HEK293 (cell line): Measurements from ENCODE around the gene RXYLT1.

Experiments used
- FEZF1 ChIP-seq: fragments of 450-650 bp; formaldehyde crosslinking; IDR thresholded peaks from 2 replicates; pipeline ENCODE4 v1.5.1; 2016; ENCODE audit warnings: missing biosample characterization, missing genetic modification characterization
- HOXC10 ChIP-seq: sonication (generic); formaldehyde crosslinking; IDR thresholded peaks from 2 replicates; pipeline ENCODE4 v1.8.1; 2023; ENCODE audit warnings: mild to moderate bottlenecking, missing genetic modification reagents
- KLF10 ChIP-seq: fragments of 450-650 bp; IDR thresholded peaks from 2 replicates; pipeline ENCODE4 v1.5.1; 2018; ENCODE audit warnings: missing biosample characterization, mild to moderate bottlenecking, missing genetic modification characterization
- KLF16 ChIP-seq: fragments of 450-650 bp; formaldehyde crosslinking; IDR thresholded peaks from 2 replicates; pipeline ENCODE4 v1.5.1; 2017; ENCODE audit warnings: missing biosample characterization, missing genetic modification characterization
- KLF9 ChIP-seq: fragments of 450-650 bp; formaldehyde crosslinking; IDR thresholded peaks from 2 replicates; pipeline ENCODE4 v1.5.1; 2016; ENCODE audit warnings: missing biosample characterization, missing genetic modification characterization, low read depth
- MZF1 ChIP-seq: fragments of 450-650 bp; formaldehyde crosslinking; IDR thresholded peaks from 2 replicates; pipeline ENCODE4 v1.5.1; 2017; ENCODE audit warnings: missing biosample characterization, missing genetic modification characterization, borderline replicate concordance
- OSR2 ChIP-seq: fragments of 450-650 bp; formaldehyde crosslinking; IDR thresholded peaks from 2 replicates; pipeline ENCODE4 v1.5.1; 2016; ENCODE audit warnings: missing biosample characterization, missing genetic modification characterization
- TRIM28 ChIP-seq: IDR thresholded peaks from 2 replicates; pipeline ENCODE4 v1.6.1; 2011; ENCODE audit warnings: low read length, control low read depth, borderline replicate concordance
- ZBTB1 ChIP-seq: fragments of 450-650 bp; formaldehyde crosslinking; IDR thresholded peaks from 2 replicates; pipeline ENCODE4 v1.5.1; 2016; ENCODE audit warnings: missing biosample characterization, missing genetic modification characterization
- ZBTB20 ChIP-seq: fragments of 450-650 bp; formaldehyde crosslinking; IDR thresholded peaks from 2 replicates; pipeline ENCODE4 v1.5.1; 2016; ENCODE audit warnings: missing biosample characterization, missing genetic modification characterization
- ZBTB8A ChIP-seq: fragments of 450-650 bp; formaldehyde crosslinking; IDR thresholded peaks from 2 replicates; pipeline ENCODE4 v1.5.1; 2016; ENCODE audit warnings: missing biosample characterization, missing genetic modification characterization
- ZIC2 ChIP-seq: fragments of 450-650 bp; formaldehyde crosslinking; IDR thresholded peaks from 2 replicates; pipeline ENCODE4 v1.5.1; 2016; ENCODE audit warnings: missing biosample characterization, missing genetic modification characterization
- ZNF114 ChIP-seq: fragments of 450-650 bp; formaldehyde crosslinking; IDR thresholded peaks from 2 replicates; pipeline ENCODE4 v1.5.0; 2017; ENCODE audit warnings: missing biosample characterization, missing genetic modification characterization
- ZNF155 ChIP-seq: fragments of 450-650 bp; formaldehyde crosslinking; IDR thresholded peaks from 2 replicates; pipeline ENCODE4 v1.5.1; 2016; ENCODE audit warnings: missing biosample characterization, missing genetic modification characterization
- ZNF211 ChIP-seq: fragments of 450-650 bp; formaldehyde crosslinking; IDR thresholded peaks from 2 replicates; pipeline ENCODE4 v1.5.1; 2016; ENCODE audit warnings: low read depth, missing biosample characterization, missing genetic modification characterization
- ZNF302 ChIP-seq: fragments of 450-650 bp; formaldehyde crosslinking; IDR thresholded peaks from 2 replicates; pipeline ENCODE4 v1.5.1; 2016; ENCODE audit warnings: missing biosample characterization, missing genetic modification characterization, low read depth
- ZNF311 ChIP-seq: fragments of 450-650 bp; formaldehyde crosslinking; IDR thresholded peaks from 2 replicates; pipeline ENCODE4 v1.5.1; 2017; ENCODE audit warnings: missing biosample characterization, missing genetic modification characterization, borderline replicate concordance
- ZNF394 ChIP-seq: fragments of 450-650 bp; formaldehyde crosslinking; IDR thresholded peaks from 2 replicates; pipeline ENCODE4 v1.5.1; 2016; ENCODE audit warnings: missing biosample characterization, missing genetic modification characterization, mild to moderate bottlenecking, moderate library complexity, borderline replicate concordance
- ZNF510 ChIP-seq: fragments of 450-650 bp; formaldehyde crosslinking; IDR thresholded peaks from 2 replicates; pipeline ENCODE4 v1.5.1; 2018; ENCODE audit warnings: mild to moderate bottlenecking, missing genetic modification characterization, missing biosample characterization; ENCODE audit not compliant: insufficient replicate concordance
- ZNF529 ChIP-seq: fragments of 450-650 bp; formaldehyde crosslinking; IDR thresholded peaks from 2 replicates; pipeline ENCODE4 v1.5.1; 2017; ENCODE audit warnings: missing genetic modification characterization, missing biosample characterization; ENCODE audit not compliant: insufficient replicate concordance
- ZNF626 ChIP-seq: fragments of 450-650 bp; sonication (Bioruptor Pico); formaldehyde crosslinking; IDR thresholded peaks from 2 replicates; pipeline ENCODE4 v1.5.1; 2018; ENCODE audit warnings: missing biosample characterization, missing genetic modification characterization, inconsistent platforms
- TF ChIP-seq, protein P1 (sequence below): fragments of 450-650 bp; formaldehyde crosslinking; IDR thresholded peaks from 2 replicates; pipeline ENCODE4 v1.5.1; 2016; ENCODE audit warnings: missing biosample characterization, missing genetic modification characterization
- TF ChIP-seq, protein P2 (sequence below): fragments of 450-650 bp; IDR thresholded peaks from 2 replicates; pipeline ENCODE4 v1.5.1; 2018; ENCODE audit warnings: missing biosample characterization, missing genetic modification characterization
- TF ChIP-seq, protein P3 (sequence below): sonication (generic); formaldehyde crosslinking; IDR thresholded peaks from 2 replicates; pipeline ENCODE4 v1.8.1; 2022; ENCODE audit warnings: mild to moderate bottlenecking, moderate library complexity, missing genetic modification reagents
- TF ChIP-seq, protein P4 (sequence below): fragments of 450-650 bp; formaldehyde crosslinking; IDR thresholded peaks from 2 replicates; pipeline ENCODE4 v1.5.1; 2016; ENCODE audit warnings: missing biosample characterization, missing genetic modification characterization
- TF ChIP-seq, protein P5 (sequence below): fragments of 450-650 bp; formaldehyde crosslinking; IDR thresholded peaks from 2 replicates; pipeline ENCODE4 v1.5.1; 2016; ENCODE audit warnings: missing biosample characterization, missing genetic modification characterization
- TF ChIP-seq, protein P6 (sequence below): fragments of 450-650 bp; formaldehyde crosslinking; optimal IDR thresholded peaks from 2 replicates; pipeline ENCODE3; 2016; ENCODE audit warnings: missing biosample characterization, mild to moderate bottlenecking, missing genetic modification characterization
- TF ChIP-seq, protein P7 (sequence below): fragments of 450-650 bp; formaldehyde crosslinking; IDR thresholded peaks from 2 replicates; pipeline ENCODE4 v1.5.1; 2016; ENCODE audit warnings: missing biosample characterization, missing genetic modification characterization, low read depth

The RXYLT1 gene

DNA sequence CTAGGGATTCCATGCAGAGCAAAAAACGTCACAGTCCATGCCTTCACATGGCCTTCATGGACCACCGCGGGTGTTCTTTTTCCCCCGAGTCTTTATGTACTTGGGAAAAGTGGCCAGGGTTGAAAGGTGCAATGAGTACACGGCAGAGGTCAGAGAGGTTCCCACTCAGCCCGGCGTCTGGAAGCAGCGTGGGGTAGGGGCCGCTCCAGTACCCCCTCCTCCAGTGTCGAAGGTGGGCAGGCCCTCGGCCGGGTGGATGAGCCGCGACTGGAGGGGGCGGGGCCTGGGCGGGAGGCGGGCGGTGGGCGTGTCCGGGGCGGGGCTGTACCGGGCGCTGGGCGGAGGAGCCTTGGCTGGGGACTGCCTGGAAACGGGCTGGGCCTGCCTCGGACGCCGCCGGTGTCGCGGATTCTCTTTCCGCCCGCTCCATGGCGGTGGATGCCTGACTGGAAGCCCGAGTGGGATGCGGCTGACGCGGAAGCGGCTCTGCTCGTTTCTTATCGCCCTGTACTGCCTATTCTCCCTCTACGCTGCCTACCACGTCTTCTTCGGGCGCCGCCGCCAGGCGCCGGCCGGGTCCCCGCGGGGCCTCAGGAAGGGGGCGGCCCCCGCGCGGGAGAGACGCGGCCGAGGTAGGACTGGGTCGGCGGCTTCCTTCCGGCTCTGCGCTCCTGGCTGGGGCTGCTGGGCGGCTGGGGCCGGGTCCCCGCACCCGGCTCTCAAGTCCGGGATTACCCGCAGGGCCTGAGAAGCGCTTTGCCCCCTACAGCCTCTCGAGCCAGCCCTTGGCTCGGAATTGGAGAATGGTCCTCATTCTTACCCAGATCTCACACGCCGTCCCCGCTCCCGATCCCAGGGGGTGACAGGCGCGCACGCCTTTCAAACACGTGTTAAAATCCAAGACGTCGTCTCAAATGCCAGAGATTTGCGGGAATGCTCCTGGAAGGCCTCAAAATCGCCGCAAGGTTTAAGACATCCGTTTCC lies at the start of gene RXYLT1 (continued):
- no peak for TF ChIP-seq ZNF394 (tag by site-specific recombination)
- peak; percentile 90 for TF ChIP-seq KLF9
- TF ChIP-seq ZBTB1 (tag by site-specific recombination) = no peak
- no peak for TF ChIP-seq ZNF211 (tag by site-specific recombination)
- TF ChIP-seq, protein P1, sequence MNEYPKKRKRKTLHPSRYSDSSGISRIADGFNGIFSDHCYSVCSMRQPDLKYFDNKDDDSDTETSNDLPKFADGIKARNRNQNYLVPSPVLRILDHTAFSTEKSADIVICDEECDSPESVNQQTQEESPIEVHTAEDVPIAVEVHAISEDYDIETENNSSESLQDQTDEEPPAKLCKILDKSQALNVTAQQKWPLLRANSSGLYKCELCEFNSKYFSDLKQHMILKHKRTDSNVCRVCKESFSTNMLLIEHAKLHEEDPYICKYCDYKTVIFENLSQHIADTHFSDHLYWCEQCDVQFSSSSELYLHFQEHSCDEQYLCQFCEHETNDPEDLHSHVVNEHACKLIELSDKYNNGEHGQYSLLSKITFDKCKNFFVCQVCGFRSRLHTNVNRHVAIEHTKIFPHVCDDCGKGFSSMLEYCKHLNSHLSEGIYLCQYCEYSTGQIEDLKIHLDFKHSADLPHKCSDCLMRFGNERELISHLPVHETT (tag by site-specific recombination) = no peak
- peak; percentile 69 for TF ChIP-seq ZBTB20 (tag by site-specific recombination)
- no peak for TF ChIP-seq ZNF626 (tag by site-specific recombination)
- TF ChIP-seq KLF16 = peak; percentile 72
- no peak for TF ChIP-seq OSR2 (tag by site-specific recombination)
- TF ChIP-seq KLF10 (tag by site-specific recombination) = peak; percentile 90
- no peak for TF ChIP-seq ZNF311 (tag by site-specific recombination)
- peak; percentile 32; the same call in 1 of the 2 replicates for TF ChIP-seq ZIC2 (tag by site-specific recombination)
- peak; percentile 99 for TF ChIP-seq ZBTB8A
- no peak for TF ChIP-seq ZNF529
- TF ChIP-seq ZNF510 (tag by site-specific recombination) = no peak
- TF ChIP-seq, protein P2, sequence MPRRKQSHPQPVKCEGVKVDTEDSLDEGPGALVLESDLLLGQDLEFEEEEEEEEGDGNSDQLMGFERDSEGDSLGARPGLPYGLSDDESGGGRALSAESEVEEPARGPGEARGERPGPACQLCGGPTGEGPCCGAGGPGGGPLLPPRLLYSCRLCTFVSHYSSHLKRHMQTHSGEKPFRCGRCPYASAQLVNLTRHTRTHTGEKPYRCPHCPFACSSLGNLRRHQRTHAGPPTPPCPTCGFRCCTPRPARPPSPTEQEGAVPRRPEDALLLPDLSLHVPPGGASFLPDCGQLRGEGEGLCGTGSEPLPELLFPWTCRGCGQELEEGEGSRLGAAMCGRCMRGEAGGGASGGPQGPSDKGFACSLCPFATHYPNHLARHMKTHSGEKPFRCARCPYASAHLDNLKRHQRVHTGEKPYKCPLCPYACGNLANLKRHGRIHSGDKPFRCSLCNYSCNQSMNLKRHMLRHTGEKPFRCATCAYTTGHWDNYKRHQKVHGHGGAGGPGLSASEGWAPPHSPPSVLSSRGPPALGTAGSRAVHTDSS (tag by site-specific recombination) = peak; percentile 4; the same call in 1 of the 2 replicates
- TF ChIP-seq MZF1 (tag by site-specific recombination) = no peak
- no peak for TF ChIP-seq ZNF155
- no peak for TF ChIP-seq FEZF1
- TF ChIP-seq TRIM28 = 0 out of 2 replicates have a peak, but pooled peaks have one; percentile 22
- TF ChIP-seq ZNF302 (tag by site-specific recombination) = no peak
- TF ChIP-seq, protein P3, sequence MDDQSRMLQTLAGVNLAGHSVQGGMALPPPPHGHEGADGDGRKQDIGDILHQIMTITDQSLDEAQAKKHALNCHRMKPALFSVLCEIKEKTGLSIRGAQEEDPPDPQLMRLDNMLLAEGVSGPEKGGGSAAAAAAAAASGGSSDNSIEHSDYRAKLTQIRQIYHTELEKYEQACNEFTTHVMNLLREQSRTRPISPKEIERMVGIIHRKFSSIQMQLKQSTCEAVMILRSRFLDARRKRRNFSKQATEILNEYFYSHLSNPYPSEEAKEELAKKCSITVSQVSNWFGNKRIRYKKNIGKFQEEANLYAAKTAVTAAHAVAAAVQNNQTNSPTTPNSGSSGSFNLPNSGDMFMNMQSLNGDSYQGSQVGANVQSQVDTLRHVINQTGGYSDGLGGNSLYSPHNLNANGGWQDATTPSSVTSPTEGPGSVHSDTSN = no peak
- TF ChIP-seq, protein P4, sequence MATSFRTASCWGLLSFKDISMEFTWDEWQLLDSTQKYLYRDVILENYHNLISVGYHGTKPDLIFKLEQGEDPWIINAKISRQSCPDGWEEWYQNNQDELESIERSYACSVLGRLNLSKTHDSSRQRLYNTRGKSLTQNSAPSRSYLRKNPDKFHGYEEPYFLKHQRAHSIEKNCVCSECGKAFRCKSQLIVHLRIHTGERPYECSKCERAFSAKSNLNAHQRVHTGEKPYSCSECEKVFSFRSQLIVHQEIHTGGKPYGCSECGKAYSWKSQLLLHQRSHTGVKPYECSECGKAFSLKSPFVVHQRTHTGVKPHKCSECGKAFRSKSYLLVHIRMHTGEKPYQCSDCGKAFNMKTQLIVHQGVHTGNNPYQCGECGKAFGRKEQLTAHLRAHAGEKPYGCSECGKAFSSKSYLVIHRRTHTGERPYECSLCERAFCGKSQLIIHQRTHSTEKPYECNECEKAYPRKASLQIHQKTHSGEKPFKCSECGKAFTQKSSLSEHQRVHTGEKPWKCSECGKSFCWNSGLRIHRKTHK = no peak
- TF ChIP-seq, protein P5, sequence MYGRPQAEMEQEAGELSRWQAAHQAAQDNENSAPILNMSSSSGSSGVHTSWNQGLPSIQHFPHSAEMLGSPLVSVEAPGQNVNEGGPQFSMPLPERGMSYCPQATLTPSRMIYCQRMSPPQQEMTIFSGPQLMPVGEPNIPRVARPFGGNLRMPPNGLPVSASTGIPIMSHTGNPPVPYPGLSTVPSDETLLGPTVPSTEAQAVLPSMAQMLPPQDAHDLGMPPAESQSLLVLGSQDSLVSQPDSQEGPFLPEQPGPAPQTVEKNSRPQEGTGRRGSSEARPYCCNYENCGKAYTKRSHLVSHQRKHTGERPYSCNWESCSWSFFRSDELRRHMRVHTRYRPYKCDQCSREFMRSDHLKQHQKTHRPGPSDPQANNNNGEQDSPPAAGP (tag by site-specific recombination) = peak; percentile 47; the same call in 1 of the 2 replicates
- TF ChIP-seq, protein P6, sequence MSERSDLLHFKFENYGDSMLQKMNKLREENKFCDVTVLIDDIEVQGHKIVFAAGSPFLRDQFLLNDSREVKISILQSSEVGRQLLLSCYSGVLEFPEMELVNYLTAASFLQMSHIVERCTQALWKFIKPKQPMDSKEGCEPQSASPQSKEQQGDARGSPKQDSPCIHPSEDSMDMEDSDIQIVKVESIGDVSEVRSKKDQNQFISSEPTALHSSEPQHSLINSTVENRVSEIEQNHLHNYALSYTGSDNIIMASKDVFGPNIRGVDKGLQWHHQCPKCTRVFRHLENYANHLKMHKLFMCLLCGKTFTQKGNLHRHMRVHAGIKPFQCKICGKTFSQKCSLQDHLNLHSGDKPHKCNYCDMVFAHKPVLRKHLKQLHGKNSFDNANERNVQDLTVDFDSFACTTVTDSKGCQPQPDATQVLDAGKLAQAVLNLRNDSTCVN (tag by site-specific recombination) = peak; percentile 80
- TF ChIP-seq HOXC10 (CRISPR knock-in tag) = no peak
- TF ChIP-seq, protein P7, sequence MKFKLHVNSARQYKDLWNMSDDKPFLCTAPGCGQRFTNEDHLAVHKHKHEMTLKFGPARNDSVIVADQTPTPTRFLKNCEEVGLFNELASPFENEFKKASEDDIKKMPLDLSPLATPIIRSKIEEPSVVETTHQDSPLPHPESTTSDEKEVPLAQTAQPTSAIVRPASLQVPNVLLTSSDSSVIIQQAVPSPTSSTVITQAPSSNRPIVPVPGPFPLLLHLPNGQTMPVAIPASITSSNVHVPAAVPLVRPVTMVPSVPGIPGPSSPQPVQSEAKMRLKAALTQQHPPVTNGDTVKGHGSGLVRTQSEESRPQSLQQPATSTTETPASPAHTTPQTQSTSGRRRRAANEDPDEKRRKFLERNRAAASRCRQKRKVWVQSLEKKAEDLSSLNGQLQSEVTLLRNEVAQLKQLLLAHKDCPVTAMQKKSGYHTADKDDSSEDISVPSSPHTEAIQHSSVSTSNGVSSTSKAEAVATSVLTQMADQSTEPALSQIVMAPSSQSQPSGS (tag by site-specific recombination) = no peak
- no peak for TF ChIP-seq ZNF114 (tag by site-specific recombination)
